T47D (cell line): ENCODE results near the gene MYO10.
"Not testable (repeated sequence)": the region's sequence is repeated elsewhere in the genome, so short reads cannot be mapped to it uniquely, and the experiment has no call there.

Source experiments
- DNase-seq, 2 experiments: peaks; one replicate each; pipeline versions ENCODE4 v3.0.0 to v3.0.0-alpha.2; 2011 to 2012; ENCODE audit warnings: low read depth in 1 of 2, low spot score in 1 of 2
- JUND ChIP-seq: IDR thresholded peaks from 2 replicates; pipeline ENCODE4 v1.6.1; 2012; ENCODE audit warnings: low read depth
- in situ Hi-C: cut with HindIII; loops from 2 replicates; pipeline ENCODE4 v1.10.0; 2016; ENCODE audit warnings: low sequenced_read_pairs, low pct_unique_long_range_greater_than_20kb

The MYO10 gene

GRCh38 chr5:16668194-16668593 is 267.9 kb downstream of the MYO10 start:
- DNase-seq, result no peak
- TF ChIP-seq JUND, result no peak
- in situ Hi-C loops, result no loop called here

- in situ Hi-C loops, result no loop called here
- peak; percentile 16 to 72 for DNase-seq
- TF ChIP-seq JUND, result no peak
Observed at GRCh38 chr5:16666883-16667398, 269.1 kb downstream of the MYO10 start.

DNA sequence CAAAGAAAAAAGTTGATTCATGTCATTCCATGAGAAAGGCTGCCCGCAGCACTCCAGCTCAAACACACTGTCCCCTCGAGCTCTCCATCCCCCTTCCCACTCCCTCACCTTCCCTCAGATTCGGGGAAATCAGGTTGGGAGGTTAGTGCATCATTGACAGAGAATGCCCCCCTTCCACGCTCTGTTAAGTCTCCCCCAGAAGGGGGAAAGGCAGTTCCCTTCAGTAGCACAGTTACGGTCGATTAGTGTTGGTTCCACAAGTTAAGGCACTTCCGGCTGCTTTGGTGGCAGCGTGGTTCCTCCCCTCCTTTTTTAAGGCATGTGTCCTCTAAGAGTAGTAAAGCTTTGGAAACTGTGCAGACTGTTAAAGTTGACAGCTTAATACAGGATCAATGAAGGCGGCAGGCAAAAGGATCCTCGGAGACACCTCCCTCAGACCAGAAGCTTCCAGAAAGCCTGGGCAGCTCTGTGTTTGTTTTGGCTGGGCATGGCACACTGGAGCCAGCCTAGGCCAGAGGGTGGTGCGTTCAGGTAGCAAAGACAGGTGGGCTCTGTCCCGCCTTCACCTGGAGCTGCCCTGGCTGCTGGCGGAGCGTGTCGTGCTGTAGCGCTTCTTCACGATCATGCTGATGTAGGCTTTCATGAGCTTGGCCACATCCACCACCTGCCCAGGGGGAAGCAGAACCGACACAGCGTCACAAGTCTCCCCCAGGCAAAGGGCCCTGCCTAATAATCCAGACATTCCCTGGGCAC is 269.8 kb downstream of the MYO10 start:
- no peak for DNase-seq
- no peak for TF ChIP-seq JUND
- in situ Hi-C loops, result no loop called here

- TF ChIP-seq JUND, result no peak
- in situ Hi-C loops, result no loop called here
- no peak for DNase-seq
Observed at GRCh38 chr5:16665601-16666000, 270.5 kb downstream of the MYO10 start.

DNA sequence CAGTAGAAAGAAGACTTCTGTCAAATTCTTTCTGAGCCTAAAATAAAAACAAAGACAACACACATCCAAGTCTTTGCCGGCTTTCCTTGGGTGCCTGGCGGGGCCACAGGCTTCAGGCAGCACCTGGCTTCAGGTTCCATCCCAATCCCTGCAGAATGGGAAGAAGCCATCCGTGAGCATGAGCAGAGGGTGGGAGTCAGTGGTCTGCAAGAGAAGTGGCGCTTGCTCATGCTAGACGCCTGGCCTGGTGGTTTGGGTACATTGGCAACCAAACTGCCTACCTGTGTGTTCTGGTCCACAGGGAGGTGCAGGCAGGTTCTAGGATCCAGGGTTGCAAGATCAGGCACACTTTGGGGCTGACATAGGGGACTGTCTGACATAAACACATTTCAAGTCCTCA is 271.7 kb downstream of the MYO10 start:
- DNase-seq, result no peak
- in situ Hi-C loops, result no loop called here
- no peak for TF ChIP-seq JUND

DNA sequence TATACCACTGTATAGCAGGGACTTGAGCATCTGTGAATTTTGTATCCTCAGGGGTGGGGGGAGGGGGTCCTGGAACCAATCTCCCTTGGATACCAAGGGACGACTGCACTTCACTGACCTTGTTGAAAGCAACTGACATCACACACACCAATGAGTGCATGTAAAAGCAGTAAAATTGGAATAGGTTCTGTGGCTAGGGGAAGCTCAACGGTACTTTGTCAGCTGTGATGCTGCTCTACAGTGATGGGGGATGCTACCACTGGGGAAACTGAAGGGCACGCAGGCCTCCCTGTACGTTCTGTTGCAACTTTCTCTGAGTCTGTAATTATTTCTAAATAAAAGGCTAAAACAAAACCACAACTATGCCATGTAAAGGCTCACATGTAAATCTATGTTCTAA is 272.2 kb downstream of the MYO10 start:
- DNase-seq, result no peak
- in situ Hi-C loops, result no loop called here
- no peak for TF ChIP-seq JUND

DNA sequence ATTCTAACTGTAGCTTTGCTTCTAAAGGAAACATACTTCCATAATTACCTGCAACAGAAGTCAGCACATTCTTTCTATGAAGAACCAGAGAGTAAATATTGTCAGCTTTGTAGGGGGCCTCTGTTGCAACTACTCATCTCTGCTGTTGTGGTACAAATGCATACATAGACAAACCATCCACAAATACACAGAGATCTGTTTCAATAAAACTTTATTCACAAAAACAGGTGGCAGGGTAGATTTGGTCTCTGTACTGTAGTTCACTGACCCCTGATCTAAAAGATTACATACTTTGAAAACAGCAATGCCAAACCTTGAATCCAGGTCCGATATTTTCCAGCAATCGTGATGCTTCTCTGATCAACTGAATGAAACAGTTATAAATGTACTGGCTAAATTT is 274.4 kb downstream of the MYO10 start:
- in situ Hi-C loops, result no loop called here
- TF ChIP-seq JUND, result no peak

GRCh38 chr5:16660982-16661381 is 275.1 kb downstream of the MYO10 start:
- no peak for TF ChIP-seq JUND
- no peak for DNase-seq
- in situ Hi-C loops, result no loop called here

More for the DNA sequence above, 274.4 kb downstream of the MYO10 start:
- no peak for DNase-seq

DNA sequence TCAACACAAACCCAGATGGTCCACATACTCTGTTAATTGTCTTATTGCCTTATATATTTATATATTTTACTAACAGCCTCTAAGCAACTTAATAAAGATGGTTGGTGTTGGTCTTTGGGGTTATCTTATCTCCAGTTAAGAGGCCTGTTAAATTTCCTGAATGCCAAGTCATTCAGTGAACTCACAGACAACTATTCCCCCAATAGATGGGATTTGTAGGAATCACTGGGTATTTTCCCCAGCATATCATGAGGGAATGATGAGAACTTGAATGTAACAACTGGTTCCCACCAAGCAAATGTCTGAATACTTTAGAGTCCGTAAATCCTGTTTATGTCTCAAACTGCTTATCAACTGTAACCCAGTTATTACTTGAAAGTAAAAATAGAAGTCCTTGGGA is 276.6 kb downstream of the MYO10 start:
- no peak for TF ChIP-seq JUND
- in situ Hi-C loops, result no loop called here
- DNase-seq, result no peak

DNA sequence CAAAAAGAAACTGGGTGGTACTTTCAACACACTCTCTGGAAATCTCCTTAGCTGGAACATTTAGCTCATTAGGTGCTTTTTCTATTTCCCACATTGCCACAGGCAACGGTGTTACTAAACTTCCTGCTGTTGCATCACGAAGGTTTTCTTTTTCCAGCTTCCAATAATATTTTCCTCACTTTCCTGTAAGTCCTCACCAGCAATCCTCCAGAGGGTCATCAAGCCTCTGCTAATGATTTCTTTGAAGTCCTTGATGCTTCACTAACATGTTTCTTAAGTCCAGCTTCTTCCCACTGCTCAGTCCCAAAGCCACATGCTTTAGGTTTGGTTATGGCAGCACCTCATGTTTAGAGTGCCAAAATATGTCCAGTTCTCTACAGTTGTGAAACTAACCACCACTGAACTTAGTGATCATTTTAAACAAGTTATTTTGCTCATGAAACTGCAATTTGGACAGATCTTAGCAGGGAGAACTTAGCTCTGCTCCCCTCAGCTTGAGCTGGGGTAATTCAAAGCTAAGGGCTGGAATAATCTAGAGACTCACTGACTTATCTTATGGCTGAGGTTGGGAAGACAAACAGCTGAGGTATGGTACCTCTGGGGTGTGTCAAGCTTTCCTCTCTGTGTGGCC is 279.4 kb downstream of the MYO10 start:
- in situ Hi-C loops, result no loop called here
- no peak for TF ChIP-seq JUND
- no peak for DNase-seq

DNA sequence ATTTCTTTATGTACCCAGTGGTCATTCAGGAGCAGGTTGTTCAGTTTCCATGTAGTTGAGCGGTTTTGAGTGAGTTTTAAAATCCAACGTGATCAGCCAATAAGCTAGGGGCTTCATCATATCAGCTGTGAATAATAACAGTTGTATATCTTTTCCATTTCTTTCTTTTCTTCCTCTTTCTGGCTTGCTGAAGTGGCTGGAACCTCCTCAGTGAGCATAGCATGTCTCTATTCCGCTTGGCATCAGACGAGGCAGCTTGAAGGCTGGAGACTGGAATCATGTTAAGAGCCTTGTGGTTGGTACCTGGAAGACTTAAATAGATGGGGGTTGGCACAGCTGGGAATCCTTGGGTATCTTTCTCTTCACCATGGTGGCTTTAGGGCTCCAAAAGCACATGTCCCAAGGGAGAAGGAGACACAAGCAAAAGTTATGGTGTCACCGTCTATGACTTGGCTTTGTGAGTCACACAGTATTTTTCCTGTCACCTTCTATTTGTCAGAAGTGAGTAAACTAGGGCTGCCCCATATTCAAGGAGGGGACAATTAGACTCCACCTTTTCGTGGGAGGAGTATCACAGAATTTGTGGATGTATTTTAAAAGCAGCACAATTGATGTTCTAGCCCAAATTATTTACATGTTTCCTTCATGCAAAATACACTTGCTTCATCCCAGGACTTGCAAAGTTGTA is 281.3 kb downstream of the MYO10 start:
- no peak for TF ChIP-seq JUND
- DNase-seq, result no peak
- in situ Hi-C loops, result no loop called here

- in situ Hi-C loops, DNase-seq: not testable (repeated sequence)
Observed at GRCh38 chr5:16648739-16649138, 287.3 kb downstream of the MYO10 start.

- in situ Hi-C loops, result no loop called here
- DNase-seq, result no peak
- no peak for TF ChIP-seq JUND
Observed at GRCh38 chr5:16644301-16644889, 291.7 kb downstream of the MYO10 start.
